PC-3 (cell line): ENCODE data around the gene FIGNL1. TPM values are rescaled to one million over a fixed set of nuclear protein-coding genes. Genes with fewer than 3 reads are reported as not detected.

Experiments
- ATAC-seq: fragments of 200-7000 bp; cut with Tn5 transposase; 2 replicates; pipeline ENCODE4 v1.9.1; 2020; ENCODE audit warnings: mild to moderate bottlenecking, moderate library complexity
- BruUV-seq: library from RNA; stranded (reverse); fragments of 400-500 nt; replicated peaks from 2 replicates; lab custom pipeline; 2021; lab: Mats Ljungman, UMichigan
- CTCF ChIA-PET: fragments of 300-600 bp; sonication (Branson Sonifier 250); formaldehyde crosslinking; loops from one replicate; lab custom pipeline; 2022; ENCODE audit warnings: antibody characterized with exemption; lab: Charles Lee
- POLR2A ChIA-PET: fragments of 300-600 bp; sonication (Branson Sonifier 250); formaldehyde crosslinking; loops from one replicate; lab custom pipeline; 2022; ENCODE audit warnings: antibody characterized with exemption; ENCODE audit not compliant: unreplicated experiment; lab: Charles Lee
- DNase-seq: peaks from one replicate; pipeline ENCODE4 v3.0.0-alpha.2; 2015
- H2AFZ ChIP-seq: fragments of 300-600 bp; sonication (generic); 2 replicates; pipeline ENCODE4 v1.6.0; 2016; ENCODE audit warnings: antibody characterized with exemption, low read length
- H3F3A ChIP-seq: fragments of 300-600 bp; sonication (generic); one replicate; pipeline ENCODE4 v1.6.0; 2017; ENCODE audit warnings: antibody characterized with exemption, low read length, control low read depth, mild to moderate bottlenecking; ENCODE audit not compliant: unreplicated experiment
- H3K27ac ChIP-seq: fragments of 300-600 bp; sonication (generic); 2 replicates; pipeline ENCODE4 v1.5.1; 2016; ENCODE audit warnings: mild to moderate bottlenecking, low read length
- H3K27me3 ChIP-seq: fragments of 300-600 bp; sonication (generic); 2 replicates; pipeline ENCODE4 v1.6.1; 2016; ENCODE audit warnings: low read length, mixed read lengths
- H3K36me3 ChIP-seq: fragments of 300-600 bp; sonication (generic); 2 replicates; pipeline ENCODE4 v1.6.1; 2016; ENCODE audit warnings: low read depth, mixed run types, low read length, mixed read lengths
- H3K4me1 ChIP-seq: fragments of 300-600 bp; sonication (generic); 2 replicates; pipeline ENCODE4 v1.5.1; 2016; ENCODE audit warnings: low read length; ENCODE audit not compliant: insufficient read depth
- H3K4me2 ChIP-seq: fragments of 300-600 bp; sonication (generic); 2 replicates; pipeline ENCODE4 v1.6.0; 2016; ENCODE audit warnings: low read length
- H3K4me3 ChIP-seq: fragments of 300-600 bp; sonication (generic); 2 replicates; pipeline ENCODE4 v1.5.1; 2016; ENCODE audit warnings: mild to moderate bottlenecking, low read length, mixed read lengths
- H3K79me2 ChIP-seq: fragments of 300-600 bp; sonication (generic); 2 replicates; pipeline ENCODE4 v1.6.1; 2017; ENCODE audit warnings: low read length, mixed read lengths
- H3K9ac ChIP-seq: fragments of 300-600 bp; sonication (generic); 2 replicates; pipeline ENCODE4 v1.6.0; 2016; ENCODE audit warnings: mild to moderate bottlenecking, low read length
- H3K9me2 ChIP-seq: fragments of 300-600 bp; sonication (generic); replicated peaks from 2 replicates; pipeline ENCODE4 v1.6.1; 2016; ENCODE audit warnings: mixed run types, low read length, mixed read lengths
- H3K9me3 ChIP-seq: fragments of 300-600 bp; sonication (generic); 2 replicates; pipeline ENCODE4 v1.6.1; 2016; ENCODE audit warnings: low read length, mixed read lengths
- H4K20me1 ChIP-seq: fragments of 300-600 bp; sonication (generic); 2 replicates; pipeline ENCODE4 v1.6.1; 2016; ENCODE audit warnings: low read length, mixed read lengths
- EZH2 ChIP-seq: fragments of 300-600 bp; sonication (generic); IDR thresholded peaks from one replicate; pipeline ENCODE4 v1.6.1; 2017; ENCODE audit warnings: antibody characterized with exemption, mild to moderate bottlenecking, low read length; ENCODE audit not compliant: unreplicated experiment
- EZH2phosphoT487 ChIP-seq: fragments of 300-600 bp; sonication (generic); IDR thresholded peaks from 2 replicates; pipeline ENCODE4 v1.6.1; 2018; ENCODE audit warnings: mild to moderate bottlenecking, antibody characterized with exemption, low read length, borderline replicate concordance
- intact Hi-C: fragments of 100-400 bp; cut with micrococcal nuclease; formaldehyde crosslinking; loops from 2 replicates; pipeline ENCODE4 v1.9.0; 2023
- total RNA-seq: library from RNA; depleted of rRNA; stranded (reverse); fragments of >200 nt; gene quantifications from 2 replicates; pipeline ENCODE4 v1.2.3, GENCODE V29; 2014
- TF ChIP-seq, protein P1 (sequence below): fragments of 300-600 bp; sonication (generic); conservative IDR thresholded peaks from 2 replicates; pipeline ENCODE4 v1.5.1; 2017; ENCODE audit warnings: antibody characterized with exemption, low read depth, mild to moderate bottlenecking, low read length

Gene FIGNL1
- total RNA-seq, 1 experiment from 2014 or later = 27.2 TPM

DNA sequence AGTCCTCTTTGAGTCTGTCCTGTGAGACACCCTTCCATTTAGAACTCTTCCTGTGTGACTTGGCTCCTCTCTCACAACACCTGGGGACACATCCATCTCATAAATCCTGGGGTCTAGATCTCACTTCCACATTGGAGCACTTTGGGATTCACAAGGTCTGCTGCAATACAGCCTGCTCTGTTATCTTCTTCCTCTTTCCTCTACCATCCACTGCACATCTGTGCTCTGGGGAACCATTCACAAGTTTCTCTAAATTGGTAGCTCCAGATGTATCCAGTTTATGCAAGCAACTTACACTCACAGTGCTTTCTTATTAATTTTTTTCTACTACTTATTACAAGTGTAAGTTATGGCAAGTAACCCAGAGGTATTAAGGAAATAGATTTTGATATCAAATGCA is 5.5 kb upstream of the FIGNL1 start:
- no peak overlapping the region for H3K4me2 ChIP-seq
- H3K27ac ChIP-seq = no peak overlapping the region
- H3K4me3 ChIP-seq = no peak overlapping the region
- ChIA-PET CTCF (no interaction called here), POLR2A (no interaction called here)
- 0 out of 2 replicates have a peak, but pooled peaks cover under 1% of the 10 kb centered on the region for H3K79me2 ChIP-seq
- ATAC-seq (no peak), DNase-seq (no peak)
- H3F3A ChIP-seq = no peaks in the 10 kb centered on the region
- no peak overlapping the region for H2AFZ ChIP-seq
- no peaks in the 10 kb centered on the region for H3K9me2 ChIP-seq
- no TSS peak for BruUV-seq
- no peak overlapping the region for H3K9ac ChIP-seq
- H3K27me3 ChIP-seq = no peaks in the 10 kb centered on the region
- peaks cover 5% of the 10 kb centered on the region for H3K4me1 ChIP-seq
- H3K9me3 ChIP-seq = no peaks in the 10 kb centered on the region
- TF ChIP-seq, protein P1, sequence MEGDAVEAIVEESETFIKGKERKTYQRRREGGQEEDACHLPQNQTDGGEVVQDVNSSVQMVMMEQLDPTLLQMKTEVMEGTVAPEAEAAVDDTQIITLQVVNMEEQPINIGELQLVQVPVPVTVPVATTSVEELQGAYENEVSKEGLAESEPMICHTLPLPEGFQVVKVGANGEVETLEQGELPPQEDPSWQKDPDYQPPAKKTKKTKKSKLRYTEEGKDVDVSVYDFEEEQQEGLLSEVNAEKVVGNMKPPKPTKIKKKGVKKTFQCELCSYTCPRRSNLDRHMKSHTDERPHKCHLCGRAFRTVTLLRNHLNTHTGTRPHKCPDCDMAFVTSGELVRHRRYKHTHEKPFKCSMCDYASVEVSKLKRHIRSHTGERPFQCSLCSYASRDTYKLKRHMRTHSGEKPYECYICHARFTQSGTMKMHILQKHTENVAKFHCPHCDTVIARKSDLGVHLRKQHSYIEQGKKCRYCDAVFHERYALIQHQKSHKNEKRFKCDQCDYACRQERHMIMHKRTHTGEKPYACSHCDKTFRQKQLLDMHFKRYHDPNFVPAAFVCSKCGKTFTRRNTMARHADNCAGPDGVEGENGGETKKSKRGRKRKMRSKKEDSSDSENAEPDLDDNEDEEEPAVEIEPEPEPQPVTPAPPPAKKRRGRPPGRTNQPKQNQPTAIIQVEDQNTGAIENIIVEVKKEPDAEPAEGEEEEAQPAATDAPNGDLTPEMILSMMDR = no peak
- no peak for TF ChIP-seq EZH2phosphoT487
- no peak for TF ChIP-seq EZH2
- no peaks in the 10 kb centered on the region for H3K36me3 ChIP-seq
- intact Hi-C loops = no loop called here
- H4K20me1 ChIP-seq = no peaks in the 10 kb centered on the region

DNA sequence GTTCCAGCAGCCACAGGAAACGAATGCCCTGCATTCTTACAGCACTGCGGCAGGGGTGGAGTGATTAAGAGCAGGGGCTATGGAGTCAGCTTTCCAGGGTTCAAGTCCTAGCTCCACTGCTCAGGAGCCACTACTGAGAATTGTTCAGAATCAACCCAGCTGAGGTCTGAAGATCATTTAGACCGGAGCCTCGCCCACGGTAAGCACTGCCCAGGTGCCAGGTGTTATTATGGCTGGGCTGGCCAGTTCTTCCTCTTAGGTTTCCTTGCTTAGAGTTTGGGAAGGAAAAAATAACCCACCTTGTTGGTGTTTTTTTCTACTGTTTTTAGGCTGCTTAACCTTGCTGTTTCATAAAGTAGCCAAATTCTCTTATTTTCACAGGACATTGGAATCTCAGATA is 4.8 kb upstream of the FIGNL1 start:
- intact Hi-C loops = no loop called here
- CTCF ChIA-PET = no interaction called here

DNA sequence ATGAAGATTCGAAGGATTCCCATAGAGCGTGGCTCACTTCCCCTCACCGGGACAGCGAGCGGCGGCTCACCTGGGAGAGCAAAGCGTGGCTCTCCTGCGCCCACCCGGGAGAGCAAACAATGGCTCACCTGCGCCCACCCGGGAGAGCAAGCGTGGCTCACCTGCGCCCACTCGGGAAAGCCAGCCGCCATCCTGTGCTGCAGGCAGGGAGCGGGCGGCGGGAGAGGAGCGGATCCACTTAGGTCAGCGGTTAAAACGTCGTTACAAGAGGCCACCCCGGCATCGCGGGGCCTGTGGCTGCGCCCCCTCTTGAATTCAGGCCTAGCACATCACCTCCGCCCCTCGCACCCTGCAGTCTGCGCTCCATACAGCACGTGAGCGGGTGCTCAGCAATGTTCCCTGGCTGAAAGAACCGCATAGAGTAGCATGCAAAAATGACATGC is 461 bp upstream of the FIGNL1 start:
- DNase-seq (no peak), ATAC-seq (no peak)

More for the DNA sequence above, 4.8 kb upstream of the FIGNL1 start:
- H3K9ac ChIP-seq = no peak overlapping the region
- BruUV-seq = no TSS peak
- H4K20me1 ChIP-seq = no peaks in the 10 kb centered on the region
- H3K36me3 ChIP-seq = no peaks in the 10 kb centered on the region
- TF ChIP-seq, protein P1 = no peak
- TF ChIP-seq EZH2phosphoT487 (no peak), EZH2 (no peak)
- H3F3A ChIP-seq = no peaks in the 10 kb centered on the region
- H2AFZ ChIP-seq = no peak overlapping the region
- H3K9me2 ChIP-seq = no peaks in the 10 kb centered on the region
- H3K79me2 ChIP-seq = peaks cover 5% of the 10 kb centered on the region
- H3K4me3 ChIP-seq = no peak overlapping the region
- POLR2A ChIA-PET = no interaction called here
- DNase-seq (no peak), ATAC-seq (no peak)
- no peak overlapping the region for H3K27ac ChIP-seq
- H3K4me1 ChIP-seq = peaks cover 9% of the 10 kb centered on the region
- no peaks in the 10 kb centered on the region for H3K27me3 ChIP-seq
- no peaks in the 10 kb centered on the region for H3K9me3 ChIP-seq
- H3K4me2 ChIP-seq = no peak overlapping the region

More for the DNA sequence above, 461 bp upstream of the FIGNL1 start:
- TF ChIP-seq, protein P1 = no peak
- TF ChIP-seq EZH2 (no peak), EZH2phosphoT487 (no peak)
- Histone ChIP-seq H3K4me1 (peaks cover 41% of the 10 kb centered on the region), H3F3A (peaks cover 5% of the 10 kb centered on the region), H3K36me3 (peaks cover 6% of the 10 kb centered on the region; the same call in 1 of the 2 replicates), H4K20me1 (peaks cover 17% of the 10 kb centered on the region), H3K27me3 (no peaks in the 10 kb centered on the region), H3K27ac (peak overlapping the region; percentile 43; the same call in 1 of the 2 replicates), H3K9me2 (no peaks in the 10 kb centered on the region), H3K79me2 (peaks cover 33% of the 10 kb centered on the region), H3K4me2 (peak overlapping the region; percentile 96), H3K4me3 (peak overlapping the region; percentile 95), H2AFZ (peak overlapping the region; percentile 99), H3K9ac (peak overlapping the region; percentile 98), H3K9me3 (no peaks in the 10 kb centered on the region)
- intact Hi-C loops = no loop called here
- ChIA-PET POLR2A (no interaction called here), CTCF (no interaction called here)
- TSS peak; percentile 94 for BruUV-seq
